ENCODE data around the gene FOXN3.

DNA sequence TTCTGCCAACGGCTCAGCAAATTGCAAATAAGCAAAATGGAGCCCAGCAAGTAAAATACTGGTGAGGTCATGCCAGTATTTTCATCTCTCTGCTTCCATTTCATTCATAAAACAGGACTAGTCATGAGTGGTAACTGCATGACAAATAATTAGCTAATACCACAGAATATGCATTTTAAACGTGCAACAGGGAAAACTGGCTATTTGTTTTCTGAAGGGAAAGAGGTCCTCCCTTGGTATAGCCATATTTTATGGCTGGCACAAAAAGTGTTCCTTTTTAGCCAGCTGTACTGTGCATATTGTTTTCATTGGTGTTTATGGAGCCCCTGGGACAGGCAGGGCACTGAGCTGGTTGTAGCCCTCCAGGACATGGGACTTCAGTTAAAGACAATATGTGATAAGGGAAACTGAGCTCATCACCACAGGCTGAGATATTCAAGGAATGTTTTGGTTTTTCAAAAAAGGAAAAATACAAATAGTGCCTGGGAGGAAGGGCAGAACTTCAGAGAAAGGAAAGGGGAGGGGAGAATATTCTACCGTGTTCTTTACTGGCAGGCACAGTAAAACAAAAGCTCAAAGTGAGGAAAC is 26.1 kb upstream of the FOXN3 start:
- TF ChIP-seq POLR2A (IDR thresholded peaks at IDR 0.05), result no peak
- TF ChIP-seq, protein P1, sequence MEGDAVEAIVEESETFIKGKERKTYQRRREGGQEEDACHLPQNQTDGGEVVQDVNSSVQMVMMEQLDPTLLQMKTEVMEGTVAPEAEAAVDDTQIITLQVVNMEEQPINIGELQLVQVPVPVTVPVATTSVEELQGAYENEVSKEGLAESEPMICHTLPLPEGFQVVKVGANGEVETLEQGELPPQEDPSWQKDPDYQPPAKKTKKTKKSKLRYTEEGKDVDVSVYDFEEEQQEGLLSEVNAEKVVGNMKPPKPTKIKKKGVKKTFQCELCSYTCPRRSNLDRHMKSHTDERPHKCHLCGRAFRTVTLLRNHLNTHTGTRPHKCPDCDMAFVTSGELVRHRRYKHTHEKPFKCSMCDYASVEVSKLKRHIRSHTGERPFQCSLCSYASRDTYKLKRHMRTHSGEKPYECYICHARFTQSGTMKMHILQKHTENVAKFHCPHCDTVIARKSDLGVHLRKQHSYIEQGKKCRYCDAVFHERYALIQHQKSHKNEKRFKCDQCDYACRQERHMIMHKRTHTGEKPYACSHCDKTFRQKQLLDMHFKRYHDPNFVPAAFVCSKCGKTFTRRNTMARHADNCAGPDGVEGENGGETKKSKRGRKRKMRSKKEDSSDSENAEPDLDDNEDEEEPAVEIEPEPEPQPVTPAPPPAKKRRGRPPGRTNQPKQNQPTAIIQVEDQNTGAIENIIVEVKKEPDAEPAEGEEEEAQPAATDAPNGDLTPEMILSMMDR (IDR thresholded peaks at IDR 0.05), result no peak
